Neutrophil (primary cell): Measurements from ENCODE around the gene PRKCE.

Source experiments
- H3K27ac ChIP-seq: fragments of 200-600 bp; sonication (generic); 2 replicates; pipeline ENCODE4 v1.5.1; 2016; ENCODE audit warnings: mild to moderate bottlenecking, moderate library complexity
- H3K27me3 ChIP-seq: fragments of 200-600 bp; sonication (generic); 2 replicates; pipeline ENCODE4 v1.6.0; 2016; ENCODE audit warnings: mild to moderate bottlenecking
- H3K36me3 ChIP-seq: fragments of 200-600 bp; sonication (generic); 2 replicates; pipeline ENCODE4 v1.5.1; 2017
- H3K4me1 ChIP-seq, 2 experiments: fragments of 200-600 bp in 1 of 2; sonication (generic) in 1 of 2; 1 replicate in 1 of 2; 2 replicates in 1 of 2; pipeline versions ENCODE4 v1.5.1 to v1.6.1; 2013 to 2016; ENCODE audit warnings: low read depth in 1 of 2, low read length in 1 of 2, mild to moderate bottlenecking in 1 of 2, moderate library complexity in 1 of 2; ENCODE audit not compliant: control insufficient read depth in 1 of 2, insufficient read depth in 1 of 2
- H3K4me3 ChIP-seq, 2 experiments: fragments of 200-600 bp in 1 of 2; sonication (generic) in 1 of 2; 1 replicate in 1 of 2; 2 replicates in 1 of 2; pipeline ENCODE4 v1.5.1; 2013 to 2016; ENCODE audit warnings: low read depth in 1 of 2, low read length in 1 of 2, mild to moderate bottlenecking in 1 of 2, moderate library complexity in 1 of 2
- H3K9me3 ChIP-seq: fragments of 200-600 bp; sonication (generic); 2 replicates; pipeline ENCODE4 v1.5.1; 2016
- TF ChIP-seq, protein P1 (sequence below): fragments of 200-600 bp; sonication (generic); IDR thresholded peaks from 2 replicates; pipeline ENCODE4 v1.5.1; 2016; ENCODE audit warnings: antibody characterized with exemption

The PRKCE gene

DNA sequence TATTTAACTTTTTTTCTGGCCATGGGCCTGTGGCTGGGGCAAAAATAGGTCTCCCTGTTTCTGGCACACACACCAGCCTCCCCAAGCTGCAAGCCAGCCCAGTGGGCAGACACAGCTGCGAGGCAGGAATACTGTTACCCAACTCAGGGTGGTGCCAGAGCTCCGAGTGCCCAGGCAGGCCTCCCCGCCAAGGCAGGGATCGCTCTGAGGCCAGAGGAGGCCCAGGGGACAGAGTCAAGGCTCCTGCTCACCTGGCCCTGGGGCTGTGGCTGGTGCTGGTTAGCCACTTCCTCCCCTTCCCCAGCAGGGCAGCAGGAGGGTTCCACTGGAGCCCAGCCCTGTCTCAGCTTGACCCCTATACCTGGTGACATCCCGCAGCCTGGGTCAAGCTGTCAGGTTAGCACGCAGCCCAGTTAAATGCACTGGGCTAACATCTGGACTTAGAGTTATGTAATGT is 578.7 kb downstream of the PRKCE start:
- Histone ChIP-seq H3K4me1 (peaks cover 11 to 14% of the 10 kb centered on the region in 2 experiments), H3K4me3 (no peak overlapping the region), H3K9me3 (no peaks in the 10 kb centered on the region), H3K27ac (no peak overlapping the region), H3K27me3 (no peaks in the 10 kb centered on the region), H3K36me3 (no peaks in the 10 kb centered on the region)
- TF ChIP-seq, protein P1, sequence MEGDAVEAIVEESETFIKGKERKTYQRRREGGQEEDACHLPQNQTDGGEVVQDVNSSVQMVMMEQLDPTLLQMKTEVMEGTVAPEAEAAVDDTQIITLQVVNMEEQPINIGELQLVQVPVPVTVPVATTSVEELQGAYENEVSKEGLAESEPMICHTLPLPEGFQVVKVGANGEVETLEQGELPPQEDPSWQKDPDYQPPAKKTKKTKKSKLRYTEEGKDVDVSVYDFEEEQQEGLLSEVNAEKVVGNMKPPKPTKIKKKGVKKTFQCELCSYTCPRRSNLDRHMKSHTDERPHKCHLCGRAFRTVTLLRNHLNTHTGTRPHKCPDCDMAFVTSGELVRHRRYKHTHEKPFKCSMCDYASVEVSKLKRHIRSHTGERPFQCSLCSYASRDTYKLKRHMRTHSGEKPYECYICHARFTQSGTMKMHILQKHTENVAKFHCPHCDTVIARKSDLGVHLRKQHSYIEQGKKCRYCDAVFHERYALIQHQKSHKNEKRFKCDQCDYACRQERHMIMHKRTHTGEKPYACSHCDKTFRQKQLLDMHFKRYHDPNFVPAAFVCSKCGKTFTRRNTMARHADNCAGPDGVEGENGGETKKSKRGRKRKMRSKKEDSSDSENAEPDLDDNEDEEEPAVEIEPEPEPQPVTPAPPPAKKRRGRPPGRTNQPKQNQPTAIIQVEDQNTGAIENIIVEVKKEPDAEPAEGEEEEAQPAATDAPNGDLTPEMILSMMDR, result no peak

DNA sequence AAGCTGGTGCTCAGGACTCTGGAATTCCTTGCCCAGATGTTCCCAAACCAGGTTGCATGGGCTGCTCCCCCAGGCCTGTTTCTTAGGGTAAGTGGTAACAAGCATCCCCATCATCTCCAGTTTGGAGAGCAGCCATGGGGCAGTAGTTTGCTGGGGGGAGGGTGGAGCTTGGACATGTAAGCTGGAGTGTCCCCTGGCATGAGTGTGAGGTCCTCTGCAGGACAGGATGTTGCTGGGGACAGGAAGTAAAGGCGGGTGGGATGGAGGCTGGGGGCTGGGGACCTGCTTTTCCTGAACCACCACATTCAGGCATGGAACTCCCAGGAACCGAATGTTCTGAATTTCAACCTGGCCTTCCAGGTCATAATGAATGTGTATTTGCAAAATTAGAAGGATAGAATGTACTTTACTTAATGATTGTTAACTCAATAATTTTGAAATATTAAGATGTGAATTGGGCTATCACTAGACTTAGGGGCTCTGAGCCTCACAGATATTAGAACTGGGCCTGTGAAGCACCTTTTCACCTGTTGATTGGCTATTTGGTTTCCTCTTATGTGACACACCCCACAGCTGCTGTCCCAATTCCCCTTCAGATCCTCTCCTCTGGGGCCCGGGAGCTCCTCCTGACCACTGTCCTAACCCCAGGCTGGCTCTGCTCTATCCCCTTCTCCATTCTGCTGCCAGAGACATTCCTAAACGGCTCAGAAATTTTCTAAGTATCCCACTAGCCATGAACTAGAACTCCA is 579.4 kb downstream of the PRKCE start:
- TF ChIP-seq, protein P1, result no peak
- H3K27me3 ChIP-seq, result no peaks in the 10 kb centered on the region
- H3K27ac ChIP-seq, result no peak overlapping the region
- H3K36me3 ChIP-seq, result no peaks in the 10 kb centered on the region
- no peaks in the 10 kb centered on the region for H3K9me3 ChIP-seq
- peaks cover 4 to 9% of the 10 kb centered on the region in 2 experiments for H3K4me1 ChIP-seq
- no peak overlapping the region for H3K4me3 ChIP-seq

DNA sequence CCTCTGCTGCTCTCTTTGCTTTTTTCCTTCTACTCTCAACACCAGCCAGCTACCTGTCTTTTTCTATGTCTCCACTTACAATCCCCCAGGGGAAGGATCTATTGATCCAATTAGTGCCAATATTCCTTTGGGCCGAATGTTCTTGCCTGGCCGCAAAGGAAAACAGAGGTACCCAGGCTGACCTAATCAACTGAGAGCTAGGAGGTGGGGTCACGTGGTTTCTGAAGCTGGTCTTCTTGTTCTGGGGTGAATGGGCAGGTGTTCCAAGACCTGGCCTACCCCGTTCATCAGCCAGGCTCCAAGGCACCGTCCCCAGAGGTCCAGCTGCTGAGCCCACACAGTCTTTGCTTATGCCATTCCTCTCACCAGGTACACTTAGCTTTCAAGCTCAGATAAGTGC is 580.2 kb downstream of the PRKCE start:
- H3K36me3 ChIP-seq, result no peaks in the 10 kb centered on the region
- TF ChIP-seq, protein P1, result no peak
- peaks cover 3 to 6% of the 10 kb centered on the region in 2 experiments for H3K4me1 ChIP-seq
- H3K27me3 ChIP-seq, result no peaks in the 10 kb centered on the region
- no peaks in the 10 kb centered on the region for H3K9me3 ChIP-seq
- no peak overlapping the region for H3K4me3 ChIP-seq
- H3K27ac ChIP-seq, result no peak overlapping the region

DNA sequence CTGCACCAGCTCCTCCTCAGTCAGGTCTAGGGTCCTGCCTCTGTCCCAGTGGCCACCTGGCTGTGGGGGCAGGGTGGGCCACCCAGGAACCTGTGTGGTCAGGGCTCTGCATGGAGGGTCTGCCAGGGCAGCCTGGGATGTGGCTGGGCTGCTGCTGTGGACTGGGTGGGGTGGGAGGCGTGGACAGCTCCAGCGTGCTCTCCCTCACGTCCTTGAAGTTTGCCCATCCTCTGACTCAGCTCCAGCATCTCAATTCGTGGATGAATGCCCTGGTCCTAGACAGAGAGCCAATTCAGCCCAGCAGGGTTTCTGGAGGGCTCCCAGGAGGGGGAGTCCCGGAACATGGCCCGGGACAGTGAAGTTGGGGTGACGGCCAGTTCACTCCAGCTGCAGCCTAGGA is 581.4 kb downstream of the PRKCE start:
- Histone ChIP-seq H3K36me3 (no peaks in the 10 kb centered on the region), H3K9me3 (no peaks in the 10 kb centered on the region), H3K4me1 (peaks cover 3 to 6% of the 10 kb centered on the region in 2 experiments), H3K4me3 (no peak overlapping the region), H3K27ac (no peak overlapping the region), H3K27me3 (peaks cover 4% of the 10 kb centered on the region)
- TF ChIP-seq, protein P1, result no peak

DNA sequence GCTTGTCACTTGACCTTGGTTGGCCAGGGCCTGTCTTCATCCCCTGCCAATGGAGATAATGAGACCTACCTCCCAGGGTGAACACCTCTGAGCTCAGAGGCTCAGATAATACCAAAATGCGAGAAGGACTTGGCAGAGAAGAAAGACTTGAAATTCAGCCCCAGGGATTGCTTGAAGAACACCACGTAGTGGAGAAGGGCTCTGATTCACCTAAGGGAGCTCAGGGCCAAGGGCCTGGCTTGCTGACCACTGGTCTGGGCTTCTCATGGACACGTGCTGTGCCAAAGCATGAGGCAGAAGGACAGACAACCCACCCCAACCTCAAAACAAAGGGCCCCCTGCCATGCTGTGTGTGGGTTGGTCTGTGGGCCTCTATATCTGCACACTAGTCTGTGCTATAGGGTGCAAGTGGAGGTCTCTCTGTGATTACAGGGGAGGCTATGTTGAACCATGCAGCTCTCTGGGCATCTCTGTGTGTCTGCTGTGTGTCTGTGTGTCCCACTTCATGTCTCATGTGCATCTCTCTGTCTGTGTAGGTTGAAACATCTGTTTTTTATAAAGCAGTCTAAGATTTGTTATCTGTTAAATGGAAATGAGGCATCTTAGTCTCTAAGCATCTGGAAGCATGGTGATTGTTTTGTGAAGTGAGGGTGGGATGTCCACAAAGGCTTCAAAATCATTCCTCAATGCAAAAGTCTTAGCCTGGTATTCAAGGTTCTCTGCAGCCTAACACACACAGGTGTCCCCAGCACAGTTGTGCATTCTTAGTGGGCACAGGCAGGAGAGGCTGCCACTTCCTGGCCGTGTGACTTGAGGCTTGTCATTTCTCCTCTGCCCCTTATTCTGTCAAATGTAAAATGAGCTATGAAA is 584.8 kb downstream of the PRKCE start:
- TF ChIP-seq, protein P1, result no peak
- Histone ChIP-seq H3K27me3 (peaks cover 4% of the 10 kb centered on the region), H3K9me3 (no peaks in the 10 kb centered on the region)

More for the DNA sequence above, 584.8 kb downstream of the PRKCE start:
- Histone ChIP-seq H3K27ac (no peak overlapping the region), H3K4me1 (no peaks in the 10 kb centered on the region), H3K36me3 (no peaks in the 10 kb centered on the region), H3K4me3 (no peak overlapping the region)
